ENCODE results near the gene BLVRA. TPM values are rescaled to one million over a fixed set of nuclear protein-coding genes. Genes with fewer than 3 reads are reported as not detected.

The BLVRA gene
- total RNA-seq, 1 donor from 2014 or later: 21.6 TPM

- DNase-seq (ENCODE audit: low read depth in 2 of 2): no peak
Observed at GRCh38 chr7:43855176-43855575, 96.7 kb downstream of the BLVRA start.

GRCh38 chr7:43856316-43856715 lies 97.8 kb downstream of the BLVRA start:
- DNase-seq (ENCODE audit: low read depth in 2 of 2): no peak

Other genes with a start within 250 kb of the BLVRA start
- 18.7 and 27.9 TPM in 2 replicates for gene STK17A, start 175.6 kb upstream of the BLVRA start, total RNA-seq
- gene COA1, start 29.2 kb upstream of the BLVRA start, total RNA-seq: 27.0 and 29.4 TPM in 2 replicates
- 49.6 and 61.7 TPM in 2 replicates for gene MRPS24, start 110.8 kb downstream of the BLVRA start, total RNA-seq
- 14.6 and 20.0 TPM in 2 replicates for gene URGCP, start 147.9 kb downstream of the BLVRA start, total RNA-seq
- 4.8 and 8.3 TPM in 2 replicates for gene UBE2D4, start 167.8 kb downstream of the BLVRA start, total RNA-seq
- not detected in 2 replicates for gene SPDYE1, start 239.2 kb downstream of the BLVRA start, total RNA-seq